Kasumi-1 (cell line): ENCODE data around the gene OCIAD1.
"Not testable (repeated sequence)": the region's sequence is repeated elsewhere in the genome, so short reads cannot be mapped to it uniquely, and the experiment has no call there.

Experiments
- DNase-seq, 2 experiments: peaks; one replicate each; lab custom pipeline; 2025; lab: John Stamatoyannopoulos, UW

Gene OCIAD1, protein sequence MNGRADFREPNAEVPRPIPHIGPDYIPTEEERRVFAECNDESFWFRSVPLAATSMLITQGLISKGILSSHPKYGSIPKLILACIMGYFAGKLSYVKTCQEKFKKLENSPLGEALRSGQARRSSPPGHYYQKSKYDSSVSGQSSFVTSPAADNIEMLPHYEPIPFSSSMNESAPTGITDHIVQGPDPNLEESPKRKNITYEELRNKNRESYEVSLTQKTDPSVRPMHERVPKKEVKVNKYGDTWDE

DNA sequence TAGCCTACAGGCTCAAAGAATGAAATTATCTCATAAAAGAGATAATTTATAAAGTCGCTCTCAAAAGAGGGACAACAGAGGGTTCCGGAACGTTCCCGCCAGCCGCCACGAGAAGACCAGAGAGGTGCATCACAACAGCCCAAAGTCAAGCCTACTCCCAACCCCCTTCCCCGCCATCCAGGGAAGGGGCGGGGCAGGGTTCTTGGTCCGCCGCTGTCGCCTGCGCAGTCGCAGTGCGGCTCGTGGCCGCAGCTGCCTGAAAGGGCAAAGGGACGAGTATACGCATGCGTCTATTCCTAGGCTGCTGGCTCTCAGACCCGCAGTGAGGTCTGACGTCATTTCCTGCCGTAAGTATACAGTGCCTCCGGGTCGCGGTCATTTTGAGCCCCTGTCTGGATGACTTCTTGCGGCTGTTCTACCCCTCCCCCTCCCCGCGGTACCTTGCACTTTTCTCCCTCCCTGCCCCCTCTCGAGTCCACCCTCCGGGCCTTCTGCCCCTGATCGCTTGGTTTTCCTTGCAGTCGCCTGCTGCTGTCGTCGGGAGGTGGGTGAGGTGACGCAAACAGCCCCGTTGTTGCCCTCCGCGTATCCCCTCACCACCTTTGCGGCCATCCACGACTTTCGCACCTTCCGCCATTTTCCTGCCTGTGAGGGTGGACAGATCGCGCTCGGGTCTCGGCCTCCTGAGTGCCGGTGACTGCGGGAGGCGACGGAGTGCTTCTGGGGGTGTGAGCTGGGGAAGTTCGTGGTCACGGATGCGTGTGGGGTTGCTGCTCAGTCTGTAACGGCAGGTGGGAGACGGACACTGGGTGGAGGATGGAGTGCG is at the start of gene OCIAD1:
OCIAD1 (plus strand) TSS at position 383 of the 826 bp plus-strand sequence. CDS start 1,537 bp downstream, outside the sequence.
- DNase-seq = peak; percentile 100

DNA sequence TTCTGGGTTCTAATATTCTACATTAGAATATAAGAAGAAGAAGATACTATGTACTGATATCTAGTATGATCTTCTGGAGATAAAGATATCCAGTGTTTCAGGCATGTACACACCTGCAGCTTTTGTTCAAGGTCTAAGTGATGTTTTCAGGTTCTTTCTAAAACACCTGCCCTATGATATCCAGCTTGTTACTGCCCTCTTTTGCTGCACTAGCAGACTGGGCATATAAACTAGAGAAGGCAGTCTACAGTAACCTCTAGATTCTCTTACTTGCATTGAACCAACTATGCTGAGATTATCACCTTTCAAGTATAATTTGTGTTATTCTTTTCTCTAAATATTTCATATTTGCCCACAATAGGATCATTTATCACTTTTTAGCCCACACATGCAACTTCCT is 48.9 kb upstream of the OCIAD1 start:
- DNase-seq = no peak

DNA sequence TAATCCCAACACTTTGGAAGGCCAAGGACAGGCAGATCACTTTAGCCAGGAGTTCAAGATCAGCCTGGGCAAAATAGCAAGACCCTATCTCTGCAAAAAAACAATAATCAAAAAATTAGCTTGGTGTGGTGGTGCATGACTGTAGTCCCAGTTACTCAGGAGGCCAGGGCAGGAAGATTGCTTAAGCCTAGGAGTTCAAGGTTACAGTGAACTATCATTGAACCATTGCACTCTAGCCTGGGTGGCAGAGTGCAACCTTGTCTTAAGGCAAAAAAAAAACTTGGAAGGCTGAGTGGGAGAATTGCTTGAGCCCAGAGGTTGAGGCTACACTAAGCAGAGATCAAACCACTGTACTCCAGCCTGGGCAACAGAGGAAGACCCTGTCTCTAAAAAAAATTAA is 45.6 kb upstream of the OCIAD1 start:
- DNase-seq = no peak

DNA sequence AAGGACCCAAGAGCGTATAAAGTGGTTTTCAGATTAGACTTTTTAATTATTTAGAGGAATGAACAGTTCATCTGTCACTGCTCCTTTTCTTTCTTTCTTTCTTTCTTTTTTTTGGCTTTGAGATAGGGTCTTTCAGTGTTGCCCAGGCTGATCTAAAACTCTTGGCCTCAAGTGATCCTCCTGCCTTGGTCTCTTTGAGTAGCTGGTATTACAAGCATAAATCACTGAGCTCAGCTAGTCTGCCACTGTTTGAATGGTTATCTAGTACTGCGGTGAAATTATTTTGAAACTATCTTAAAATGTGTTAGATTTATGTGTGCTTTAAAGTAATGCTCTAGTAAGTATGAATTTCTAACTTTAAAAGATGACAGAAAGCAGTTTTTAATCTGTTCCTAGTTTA is 44.3 kb upstream of the OCIAD1 start:
- DNase-seq = no peak

DNA sequence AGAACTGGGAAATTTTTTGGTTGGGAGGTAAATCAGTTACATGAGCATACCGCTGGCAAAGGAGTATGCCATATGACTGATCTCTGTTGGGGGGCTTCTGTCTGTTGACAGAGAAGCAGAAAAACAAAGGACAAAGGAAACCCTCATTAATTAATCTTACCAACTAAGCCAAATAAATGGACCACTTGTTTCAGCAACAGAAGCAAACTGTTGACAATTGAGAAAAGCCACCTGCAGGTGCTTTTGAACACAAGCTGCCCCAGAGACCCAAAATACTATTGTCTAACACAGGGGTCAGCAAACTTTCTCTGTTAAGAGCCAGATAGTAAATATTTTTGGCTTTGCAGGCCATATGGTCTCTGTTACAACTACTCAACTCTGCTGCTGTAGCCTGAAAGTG is 43.8 kb upstream of the OCIAD1 start:
- DNase-seq = no peak

DNA sequence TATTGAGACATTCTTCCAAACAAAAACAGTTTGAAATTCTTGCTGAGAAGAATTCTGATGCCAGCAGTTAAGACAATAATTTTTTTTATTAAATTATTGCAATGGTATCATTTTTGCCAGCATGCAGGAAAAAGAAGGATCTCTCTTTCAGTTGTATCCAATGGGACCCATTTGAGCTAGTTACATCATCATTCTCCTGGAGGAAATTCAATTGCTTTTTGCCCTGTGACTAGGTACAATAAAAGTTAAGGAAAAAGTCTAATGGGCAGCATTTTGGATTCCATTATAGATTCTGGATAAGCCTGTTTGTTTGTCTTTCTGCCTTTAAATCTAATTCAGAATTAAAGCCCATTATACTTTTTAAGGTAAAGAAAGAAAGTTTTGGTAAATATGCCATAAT is 40.3 kb upstream of the OCIAD1 start:
- no peak for DNase-seq

DNA sequence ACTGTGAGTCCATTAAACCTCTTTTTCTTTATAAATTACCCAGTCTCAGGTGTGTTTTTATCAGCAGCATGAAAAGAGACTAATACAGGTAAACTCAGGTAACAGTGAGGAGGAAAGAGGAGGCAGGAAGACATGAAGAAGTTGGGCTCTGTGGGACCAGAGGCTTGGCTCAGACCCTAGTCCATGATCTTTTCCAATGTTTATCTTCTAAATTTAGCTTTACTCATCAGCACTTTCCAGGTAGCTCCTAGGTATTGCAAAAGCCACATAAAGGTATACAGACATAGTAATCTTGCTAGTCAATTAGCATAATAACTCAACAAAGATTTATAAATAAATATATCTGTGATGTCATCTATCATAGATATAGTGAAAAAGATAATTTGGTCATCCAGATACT is 39.6 kb upstream of the OCIAD1 start:
- DNase-seq = no peak

DNA sequence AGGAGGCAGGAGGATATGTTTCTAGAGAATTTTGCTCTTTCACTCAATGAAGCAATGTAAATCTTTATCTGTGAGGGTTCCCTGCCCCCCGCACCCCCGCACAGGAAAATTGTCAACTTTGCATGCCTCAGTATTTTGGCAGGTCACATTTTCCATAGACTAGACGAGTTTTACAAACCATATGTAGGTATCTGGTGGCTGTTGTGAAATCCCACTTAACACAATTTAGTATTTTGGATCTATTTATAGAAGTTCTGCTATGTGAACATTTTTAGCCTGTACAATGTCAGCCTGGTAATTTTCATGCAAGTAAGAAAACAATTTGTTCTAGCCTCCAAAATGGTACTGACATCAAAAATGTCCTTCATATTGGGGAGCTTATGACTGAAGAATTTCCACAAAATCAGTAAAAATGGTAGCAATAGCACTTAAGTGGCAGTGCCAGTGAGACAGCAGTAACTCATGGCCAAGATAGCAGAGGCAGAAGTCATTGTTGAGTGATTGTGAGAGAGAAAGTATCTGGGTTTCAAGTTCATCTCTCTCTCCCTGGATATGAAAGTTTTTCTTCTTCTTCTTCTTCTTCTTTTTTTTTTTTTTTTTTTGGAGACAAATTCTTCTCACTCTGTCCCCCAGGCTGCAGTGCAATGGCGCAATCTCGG is 38.4 kb upstream of the OCIAD1 start:
- DNase-seq = peak in 1 of 2 experiments; percentile 31

DNA sequence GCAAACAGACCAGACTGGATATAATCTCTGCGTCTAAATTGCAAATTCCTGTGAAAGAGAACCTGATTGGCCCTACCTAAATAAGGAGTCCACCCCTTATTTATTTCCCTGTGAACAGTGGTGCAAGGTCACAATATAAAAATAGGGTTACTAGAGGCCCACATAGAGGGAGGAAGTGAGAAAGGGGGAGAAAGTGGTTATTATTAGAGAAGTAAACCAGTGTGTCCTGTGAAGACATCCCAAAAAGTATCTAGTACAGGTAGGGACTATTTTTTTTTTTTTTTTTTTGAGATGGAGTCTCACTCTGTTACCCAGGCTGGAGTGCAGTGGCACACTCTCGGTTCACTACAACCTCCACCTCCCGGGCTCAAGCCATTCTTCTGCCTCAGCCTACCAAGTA is 35.8 kb upstream of the OCIAD1 start:
- no peak for DNase-seq

DNA sequence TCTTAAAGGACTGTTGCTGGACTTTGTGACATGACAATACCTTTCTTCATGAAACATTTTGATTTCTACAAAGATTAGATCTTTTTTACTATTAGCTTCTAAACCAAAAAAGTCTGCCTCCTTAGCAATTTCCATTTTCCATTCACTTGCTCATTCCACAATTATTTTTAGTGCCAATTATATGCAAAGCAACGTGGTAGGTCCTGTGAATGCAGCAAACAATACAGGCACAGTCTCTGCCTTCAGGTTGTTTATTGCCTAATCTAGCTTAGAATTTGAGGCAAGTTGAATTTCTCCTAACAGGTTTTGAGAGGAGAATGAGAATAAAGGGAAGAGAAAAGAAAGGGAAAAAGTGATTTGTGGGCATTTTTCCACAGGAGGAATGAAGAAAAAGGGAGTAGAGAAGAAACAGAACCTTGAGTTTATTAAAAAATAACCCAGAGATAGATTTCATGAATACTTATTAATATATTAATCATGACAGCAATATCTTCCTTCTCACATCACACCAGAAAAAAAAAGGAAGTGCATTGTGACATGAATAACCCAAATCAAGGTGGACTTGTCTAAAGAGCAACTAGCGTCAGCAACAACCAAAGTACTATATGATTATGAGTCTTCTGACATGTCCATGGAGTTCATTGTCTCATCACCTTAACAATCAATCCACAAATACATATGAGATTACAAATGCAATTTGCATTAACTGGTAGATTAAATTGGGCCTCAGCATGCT is 34.5 kb upstream of the OCIAD1 start:
- DNase-seq = no peak

DNA sequence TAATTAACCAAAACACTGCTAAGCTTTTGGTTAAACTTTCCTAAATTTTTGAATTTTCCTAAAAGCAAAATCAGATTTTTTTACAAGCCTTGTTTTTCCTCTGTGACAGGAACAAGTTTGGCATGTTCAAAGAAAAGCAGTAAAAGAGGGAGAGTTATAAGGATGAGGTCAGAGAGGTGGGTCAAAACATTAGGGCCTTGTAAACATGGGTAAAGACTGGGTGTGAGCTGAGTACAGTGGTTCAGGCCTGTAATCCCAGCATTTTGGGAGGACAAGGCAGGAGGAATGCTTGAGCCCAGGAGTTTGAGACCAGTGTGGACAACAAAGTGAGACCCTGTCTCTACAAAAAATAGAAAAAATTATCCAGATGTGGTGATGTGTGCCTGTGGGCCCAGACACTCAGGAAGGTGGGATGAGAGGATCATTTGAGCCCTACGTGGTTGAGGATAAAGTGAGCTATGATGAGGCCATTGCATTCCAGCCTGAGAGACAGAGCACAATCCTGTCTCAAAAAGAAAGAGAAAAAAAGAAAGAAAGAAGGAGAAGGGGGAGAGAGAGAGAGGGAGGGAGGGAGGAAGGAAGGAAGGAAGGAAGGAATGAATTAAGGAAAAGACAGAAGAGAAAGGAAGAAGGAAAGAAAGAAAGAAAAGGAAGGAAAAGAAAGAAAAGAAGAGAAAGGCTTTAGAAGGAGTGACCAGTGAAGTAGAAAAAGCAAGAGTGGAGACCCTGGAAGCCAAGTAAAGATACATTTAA is 33.8 kb upstream of the OCIAD1 start:
- no peak for DNase-seq

DNA sequence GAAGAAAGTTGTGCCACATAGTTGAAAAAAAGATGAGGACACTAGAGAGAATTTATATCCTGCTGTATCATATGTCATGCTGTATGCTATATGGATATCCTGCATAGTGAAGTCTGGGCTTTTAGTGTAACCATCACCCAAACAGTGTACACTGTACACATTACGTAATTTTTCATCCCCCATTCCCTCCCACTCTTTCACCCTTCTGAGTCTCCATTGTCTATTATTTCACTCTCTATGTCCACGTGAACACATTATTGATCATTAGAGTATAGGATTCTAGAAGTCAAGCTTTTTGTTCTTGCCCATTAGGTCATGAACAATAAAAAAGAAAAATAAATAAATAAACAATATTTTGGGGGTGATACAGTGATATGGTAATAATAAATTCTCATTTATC is 32.8 kb upstream of the OCIAD1 start:
- DNase-seq = no peak

DNA sequence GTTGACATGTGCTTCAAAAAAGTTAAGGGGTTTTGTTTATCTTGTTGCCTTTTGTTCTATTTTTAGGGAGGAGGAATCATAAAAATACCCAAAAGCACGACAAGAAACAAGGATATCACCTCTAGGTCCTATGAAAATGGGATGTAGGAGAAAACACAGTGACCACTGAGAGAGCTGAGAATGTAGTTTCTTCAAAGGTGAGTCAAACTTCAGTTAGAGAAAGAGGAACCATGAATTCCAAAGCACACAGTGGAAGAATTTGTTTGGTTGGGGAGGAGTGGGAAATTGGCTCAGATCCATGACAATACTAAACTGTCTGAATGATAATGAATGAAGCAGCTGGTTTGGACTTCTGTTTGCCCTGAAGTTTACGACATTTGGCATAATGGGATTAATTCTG is 31.7 kb upstream of the OCIAD1 start:
- no peak for DNase-seq

DNA sequence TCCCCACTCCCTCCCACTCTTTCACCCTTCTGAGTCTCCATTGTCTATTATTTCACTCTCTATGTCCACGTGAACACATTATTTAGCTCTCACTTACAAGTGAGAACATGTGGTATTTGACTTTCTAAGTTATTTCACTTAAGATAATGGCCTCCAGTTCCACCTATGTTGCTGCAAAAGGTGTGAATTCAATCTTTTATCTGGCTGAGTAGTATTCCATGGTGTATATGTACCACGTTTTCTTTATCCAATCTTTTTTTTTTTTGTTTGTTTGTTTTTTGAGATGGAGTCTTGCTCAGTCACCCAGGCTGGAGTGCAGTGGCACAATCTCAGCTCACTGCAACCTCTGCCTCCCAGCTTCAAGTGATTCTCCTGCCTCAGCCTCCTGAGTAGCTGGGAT is 30.7 kb upstream of the OCIAD1 start:
- not testable (repeated sequence) for DNase-seq

DNA sequence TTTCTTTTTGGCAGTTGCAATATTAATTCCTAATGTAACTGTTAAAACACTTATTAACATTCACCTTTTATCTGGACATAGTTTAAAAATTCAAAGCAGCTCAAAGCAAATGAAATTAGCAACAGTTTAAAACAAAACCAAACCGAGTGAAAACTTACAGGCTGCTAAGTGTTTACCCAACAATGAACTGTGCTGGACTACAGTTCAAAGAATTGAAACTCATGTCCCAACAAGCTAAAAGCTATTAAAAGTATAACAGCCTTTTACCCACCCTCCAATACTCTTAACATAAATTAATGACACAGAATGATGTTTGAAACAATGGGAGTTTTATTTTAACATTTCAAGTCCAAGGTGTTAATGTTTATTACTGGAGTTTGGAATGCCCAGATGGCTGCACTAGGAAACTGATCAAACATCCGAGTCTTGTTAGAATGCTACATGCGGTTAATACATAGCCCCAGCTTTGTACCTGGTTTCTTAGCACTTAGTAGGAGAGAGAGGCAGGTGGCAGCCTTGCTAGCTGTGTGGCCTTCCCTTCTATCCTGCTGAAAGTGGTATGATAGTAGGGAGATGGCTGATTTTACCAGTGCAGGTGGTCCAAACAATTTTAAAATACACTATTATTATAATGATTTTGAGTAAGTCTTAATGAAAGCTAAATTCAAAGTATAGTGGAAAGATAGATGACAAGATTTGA is 29.7 kb upstream of the OCIAD1 start:
- no peak for DNase-seq

DNA sequence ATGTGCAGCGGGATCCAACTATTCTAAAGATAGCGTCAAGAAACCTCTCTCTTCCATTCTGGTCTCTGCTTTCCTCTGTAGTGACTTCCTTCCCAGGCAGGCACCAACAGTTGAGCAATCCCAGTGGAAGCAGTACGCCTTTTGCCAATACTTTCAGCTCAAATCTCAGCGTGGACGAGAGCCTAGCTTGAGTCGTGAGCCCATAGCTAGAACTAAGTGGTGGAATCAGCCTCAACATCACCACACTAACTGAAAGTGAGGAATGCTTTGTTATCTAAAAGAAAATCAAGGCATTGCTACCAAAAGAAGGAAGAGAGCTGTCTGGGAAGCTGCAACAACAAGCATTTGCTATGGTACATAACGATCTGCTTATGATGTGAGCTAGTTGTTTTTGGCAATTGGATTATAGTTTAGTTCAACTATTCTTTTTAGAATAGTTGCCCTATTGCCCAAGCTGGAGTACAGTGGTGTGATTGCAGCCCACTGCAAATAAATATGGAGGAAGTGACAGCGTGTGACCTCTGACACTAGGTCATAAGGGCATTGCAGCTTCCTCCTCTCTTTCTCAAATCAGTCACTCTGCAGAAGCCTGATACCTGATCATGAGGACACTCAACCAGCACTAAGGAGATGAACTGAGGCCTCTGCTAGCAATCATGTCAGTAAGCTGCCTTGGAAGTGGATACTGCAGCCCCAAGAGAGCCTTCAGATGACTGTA is 26.1 kb upstream of the OCIAD1 start:
- no peak for DNase-seq

DNA sequence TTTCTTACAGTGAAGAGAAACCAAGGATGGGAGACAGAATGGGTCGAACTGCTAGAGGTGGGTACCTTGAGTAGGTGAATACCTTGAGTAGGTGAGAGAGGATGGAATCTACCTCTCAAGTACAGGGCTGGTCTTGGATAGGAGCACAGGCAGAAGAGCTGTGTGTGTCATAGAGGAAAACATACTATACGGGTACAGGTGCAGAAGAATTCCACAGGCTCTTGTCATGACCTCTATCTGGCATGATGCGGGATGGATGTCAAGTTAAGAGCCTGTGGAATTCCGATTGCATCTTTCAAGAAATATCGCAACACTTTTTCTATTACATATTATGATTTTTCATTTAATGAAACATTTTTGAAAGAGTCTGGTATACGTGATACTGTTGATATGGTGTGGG is 18.0 kb upstream of the OCIAD1 start:
- DNase-seq = no peak

DNA sequence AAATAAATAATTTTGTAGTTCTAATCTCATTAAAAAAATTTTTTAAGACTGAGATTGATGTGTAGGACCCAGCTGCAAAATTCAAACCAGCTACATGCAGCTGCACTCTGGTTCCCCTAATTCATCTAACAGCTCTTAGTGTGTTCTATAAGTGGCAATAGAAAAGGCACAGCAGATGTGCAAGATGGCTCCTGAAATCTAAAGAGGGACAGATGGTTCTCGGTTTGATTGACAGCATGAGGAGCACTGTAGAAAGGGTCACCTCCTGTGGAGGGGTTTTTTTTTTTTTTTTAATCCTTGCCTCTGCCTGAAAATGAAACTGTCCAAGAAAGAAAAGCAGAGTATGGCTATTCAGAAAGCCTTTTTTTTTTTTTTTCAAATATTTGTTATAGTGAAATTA is 16.9 kb upstream of the OCIAD1 start:
- DNase-seq = peak in 1 of 2 experiments; percentile 26

DNA sequence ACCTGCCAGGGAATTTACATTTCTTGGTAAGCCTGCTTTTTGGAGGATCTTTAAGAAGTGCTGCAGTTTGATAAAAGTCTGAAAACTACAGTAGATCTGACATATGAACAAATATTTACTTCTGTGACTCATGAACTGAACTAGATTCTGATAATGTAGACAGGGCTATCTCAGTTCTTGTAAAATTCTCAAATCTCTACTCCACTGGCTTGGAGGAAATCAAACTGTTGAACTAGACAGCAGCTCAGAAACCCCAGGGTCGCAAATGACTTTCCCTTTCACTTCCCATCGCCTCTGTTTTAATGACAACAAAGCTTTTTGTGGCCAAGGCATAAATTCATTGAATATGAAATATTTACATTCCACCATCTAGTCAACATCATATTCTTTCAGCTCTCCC is 15.4 kb upstream of the OCIAD1 start:
- DNase-seq = no peak

DNA sequence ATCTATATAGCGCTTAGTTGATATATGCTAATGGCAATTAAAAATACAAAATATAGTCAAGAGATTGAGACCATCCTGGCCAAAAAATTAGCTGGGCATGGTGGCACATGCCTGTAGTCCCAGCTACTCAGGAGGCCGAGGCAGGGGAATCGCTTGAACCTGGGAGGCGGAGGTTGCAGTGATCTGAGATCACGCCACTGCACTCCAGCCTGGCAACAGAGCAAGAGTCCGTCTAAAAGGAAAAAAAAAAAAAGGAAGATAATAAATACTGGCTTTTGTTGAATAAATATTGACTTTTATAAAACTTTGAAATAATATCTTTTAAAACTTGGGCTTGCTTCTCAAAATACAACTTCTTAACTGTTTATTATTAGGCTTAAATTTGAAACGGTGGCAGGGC is 14.6 kb upstream of the OCIAD1 start:
- not testable (repeated sequence) for DNase-seq
